Adrenal gland (tissue), 5 donors: Measurements from ENCODE around the gene GSG1.

ENCODE experiments used
- POLR2A ChIP-seq, 2 donors: fragments of 450-650 bp; IDR thresholded peaks; one replicate each; pipeline ENCODE4 v1.6.1; 2017; ENCODE audit warnings: antibody characterized with exemption in 2 of 2, mild to moderate bottlenecking in 2 of 2, moderate library complexity in 1 of 2
- TF ChIP-seq, protein P1 (sequence below), 6 experiments: fragments of 450-650 bp in 4 of 6; fragments of 200-600 bp in 2 of 6; sonication (generic) in 1 of 6; IDR thresholded peaks; 1 replicate in 5 of 6; 2 replicates in 1 of 6; pipeline versions ENCODE4 v1.5.1 to v1.8.0; 2016 to 2021; ENCODE audit warnings: antibody characterized with exemption in 6 of 6, mild to moderate bottlenecking in 2 of 6, moderate library complexity in 1 of 6
- donor health status: DM: no; HTN: no; CAD: no.

GRCh38 chr12:13052421-13052820 lies 51.0 kb downstream of the GSG1 start:
- TF ChIP-seq, protein P1, sequence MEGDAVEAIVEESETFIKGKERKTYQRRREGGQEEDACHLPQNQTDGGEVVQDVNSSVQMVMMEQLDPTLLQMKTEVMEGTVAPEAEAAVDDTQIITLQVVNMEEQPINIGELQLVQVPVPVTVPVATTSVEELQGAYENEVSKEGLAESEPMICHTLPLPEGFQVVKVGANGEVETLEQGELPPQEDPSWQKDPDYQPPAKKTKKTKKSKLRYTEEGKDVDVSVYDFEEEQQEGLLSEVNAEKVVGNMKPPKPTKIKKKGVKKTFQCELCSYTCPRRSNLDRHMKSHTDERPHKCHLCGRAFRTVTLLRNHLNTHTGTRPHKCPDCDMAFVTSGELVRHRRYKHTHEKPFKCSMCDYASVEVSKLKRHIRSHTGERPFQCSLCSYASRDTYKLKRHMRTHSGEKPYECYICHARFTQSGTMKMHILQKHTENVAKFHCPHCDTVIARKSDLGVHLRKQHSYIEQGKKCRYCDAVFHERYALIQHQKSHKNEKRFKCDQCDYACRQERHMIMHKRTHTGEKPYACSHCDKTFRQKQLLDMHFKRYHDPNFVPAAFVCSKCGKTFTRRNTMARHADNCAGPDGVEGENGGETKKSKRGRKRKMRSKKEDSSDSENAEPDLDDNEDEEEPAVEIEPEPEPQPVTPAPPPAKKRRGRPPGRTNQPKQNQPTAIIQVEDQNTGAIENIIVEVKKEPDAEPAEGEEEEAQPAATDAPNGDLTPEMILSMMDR (IDR thresholded peaks at IDR 0.05), result no peak
- no peak for TF ChIP-seq POLR2A (IDR thresholded peaks at IDR 0.05)
